GM12891 (cell line): ENCODE data around the gene KRT15.

Experiments used
- PAX5 ChIP-seq: IDR thresholded peaks from 2 replicates; pipeline ENCODE4 v1.6.1; 2011; ENCODE audit warnings: low read length, moderate library complexity, mild to moderate bottlenecking; ENCODE audit not compliant: insufficient read depth, severe bottlenecking
- POLR2A ChIP-seq: IDR thresholded peaks from 2 replicates; pipeline ENCODE4 v1.6.1; 2011; ENCODE audit warnings: low read depth, low read length, control low read depth
- POLR2AphosphoS5 ChIP-seq: IDR thresholded peaks from 2 replicates; pipeline ENCODE4 v1.6.1; 2011; ENCODE audit warnings: low read depth, low read length, control low read depth
- POU2F2 ChIP-seq: IDR thresholded peaks from 2 replicates; pipeline ENCODE4 v1.6.1; 2011; ENCODE audit warnings: low read depth, mild to moderate bottlenecking, control low read depth, low read length, moderate library complexity
- TAF1 ChIP-seq: IDR thresholded peaks from 2 replicates; pipeline ENCODE4 v1.6.1; 2011; ENCODE audit warnings: low read depth, low read length, control low read depth

DNA sequence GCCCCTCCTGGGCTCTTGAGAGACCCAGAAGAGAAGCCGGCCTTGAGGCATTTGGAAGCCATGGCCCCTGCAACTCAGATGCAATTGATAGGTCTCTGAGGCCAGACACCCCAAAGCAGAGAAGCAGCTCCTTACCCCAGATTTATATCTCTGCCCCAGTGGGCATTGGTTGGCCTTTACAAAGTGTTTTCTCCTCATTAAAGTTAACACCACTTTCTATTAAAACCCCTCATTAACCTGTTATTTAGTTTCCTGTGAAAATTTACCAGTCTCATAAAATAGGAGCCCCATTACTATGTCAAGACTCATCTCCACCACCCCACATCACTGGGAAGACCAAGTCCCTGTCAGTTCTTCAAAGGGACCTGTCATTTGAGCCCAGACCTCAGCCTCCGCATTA lies 37.7 kb downstream of the KRT15 start, which contains the start of gene KRT35:
- TF ChIP-seq POLR2AphosphoS5, result no peak
- no peak for TF ChIP-seq POLR2A
- no peak for TF ChIP-seq TAF1
- TF ChIP-seq POU2F2, result no peak
- TF ChIP-seq PAX5, result no peak
